NCI-H2196 treated with DMSO at 0.1 percent for 48 hours (cell line): ENCODE data around the gene LGR4.
"Not testable (repeated sequence)": the region's sequence is repeated elsewhere in the genome, so short reads cannot be mapped to it uniquely, and the experiment has no call there.

ENCODE experiments used
- DNase-seq: peaks from one replicate; lab custom pipeline; 2025; ENCODE audit not compliant: unreplicated experiment; lab: John Stamatoyannopoulos, UW

The LGR4 gene, protein sequence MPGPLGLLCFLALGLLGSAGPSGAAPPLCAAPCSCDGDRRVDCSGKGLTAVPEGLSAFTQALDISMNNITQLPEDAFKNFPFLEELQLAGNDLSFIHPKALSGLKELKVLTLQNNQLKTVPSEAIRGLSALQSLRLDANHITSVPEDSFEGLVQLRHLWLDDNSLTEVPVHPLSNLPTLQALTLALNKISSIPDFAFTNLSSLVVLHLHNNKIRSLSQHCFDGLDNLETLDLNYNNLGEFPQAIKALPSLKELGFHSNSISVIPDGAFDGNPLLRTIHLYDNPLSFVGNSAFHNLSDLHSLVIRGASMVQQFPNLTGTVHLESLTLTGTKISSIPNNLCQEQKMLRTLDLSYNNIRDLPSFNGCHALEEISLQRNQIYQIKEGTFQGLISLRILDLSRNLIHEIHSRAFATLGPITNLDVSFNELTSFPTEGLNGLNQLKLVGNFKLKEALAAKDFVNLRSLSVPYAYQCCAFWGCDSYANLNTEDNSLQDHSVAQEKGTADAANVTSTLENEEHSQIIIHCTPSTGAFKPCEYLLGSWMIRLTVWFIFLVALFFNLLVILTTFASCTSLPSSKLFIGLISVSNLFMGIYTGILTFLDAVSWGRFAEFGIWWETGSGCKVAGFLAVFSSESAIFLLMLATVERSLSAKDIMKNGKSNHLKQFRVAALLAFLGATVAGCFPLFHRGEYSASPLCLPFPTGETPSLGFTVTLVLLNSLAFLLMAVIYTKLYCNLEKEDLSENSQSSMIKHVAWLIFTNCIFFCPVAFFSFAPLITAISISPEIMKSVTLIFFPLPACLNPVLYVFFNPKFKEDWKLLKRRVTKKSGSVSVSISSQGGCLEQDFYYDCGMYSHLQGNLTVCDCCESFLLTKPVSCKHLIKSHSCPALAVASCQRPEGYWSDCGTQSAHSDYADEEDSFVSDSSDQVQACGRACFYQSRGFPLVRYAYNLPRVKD

DNA sequence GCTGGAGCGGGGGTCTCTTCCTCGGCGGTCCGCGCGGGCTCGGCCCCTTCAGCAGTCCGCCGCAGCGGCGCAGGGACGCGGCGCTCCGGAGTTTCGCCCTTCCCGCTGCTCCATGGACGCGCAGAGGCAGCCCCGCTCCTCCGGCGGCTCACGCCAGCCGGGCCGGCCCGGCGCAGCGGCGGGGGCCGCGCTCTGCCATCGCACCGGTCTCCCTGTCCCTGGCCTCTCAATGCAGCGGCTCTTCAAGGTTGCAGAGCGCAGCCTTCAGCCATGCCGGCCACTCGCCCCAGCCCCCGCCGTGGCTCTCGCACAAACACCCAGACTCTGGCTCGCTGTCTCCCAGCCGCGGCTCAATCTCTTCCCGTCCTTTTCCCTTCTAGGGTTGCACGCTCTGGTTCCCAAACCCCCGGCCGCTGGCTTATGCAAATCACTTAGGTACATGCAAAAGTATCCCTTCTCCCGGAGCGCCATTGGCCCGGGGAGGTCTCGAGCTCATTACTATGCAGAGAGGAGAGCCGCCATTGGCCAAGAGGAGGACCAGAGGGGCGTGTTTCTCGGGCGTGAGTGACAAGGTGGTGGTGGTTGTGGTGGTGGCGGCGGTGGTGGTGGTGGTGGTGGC lies at the start of gene LGR4:
TSS of gene LGR4 (minus strand) at position 393 of the 619 bp plus-strand sequence. CDS start 488 bp downstream, outside the sequence.
- DNase-seq = peak; percentile 89

DNA sequence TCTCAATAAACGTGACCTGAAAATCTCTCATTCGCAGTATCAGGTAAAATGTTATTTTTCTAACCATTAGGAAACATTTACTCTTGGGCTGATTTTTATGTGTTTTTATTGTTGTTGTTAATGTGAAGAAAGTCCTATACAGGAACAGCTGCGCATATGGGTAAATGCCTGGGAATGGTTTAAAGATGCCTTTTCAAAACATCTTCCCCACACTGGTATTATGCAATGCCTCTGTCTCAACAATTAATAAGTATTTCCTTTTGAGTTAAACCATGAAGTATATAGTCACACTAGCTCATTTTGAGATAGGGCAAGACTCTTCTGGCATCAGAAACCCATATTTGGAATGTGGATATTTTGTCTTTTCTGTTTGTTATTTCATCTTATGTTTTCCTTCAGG lies 47.6 kb upstream of the LGR4 start:
- DNase-seq = no peak

DNA sequence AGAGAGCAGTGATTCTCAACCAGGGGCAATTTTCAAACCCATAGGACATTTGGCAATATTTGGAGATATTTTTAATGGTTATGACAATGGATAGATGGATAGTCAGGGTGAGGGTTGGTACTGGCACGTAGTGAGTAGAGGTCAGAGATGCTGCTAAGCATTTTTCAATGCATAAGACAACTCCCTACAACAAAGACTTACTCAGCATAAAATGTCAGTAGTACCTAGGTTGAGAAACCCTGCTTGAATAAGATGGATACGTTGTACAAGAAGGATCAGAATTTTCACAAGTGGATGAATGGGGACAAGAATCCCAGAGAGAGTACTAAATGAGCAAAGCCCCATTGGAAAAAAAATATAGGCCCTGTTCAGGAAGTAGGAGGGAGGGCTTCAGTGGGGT lies 45.9 kb upstream of the LGR4 start:
- no peak for DNase-seq

DNA sequence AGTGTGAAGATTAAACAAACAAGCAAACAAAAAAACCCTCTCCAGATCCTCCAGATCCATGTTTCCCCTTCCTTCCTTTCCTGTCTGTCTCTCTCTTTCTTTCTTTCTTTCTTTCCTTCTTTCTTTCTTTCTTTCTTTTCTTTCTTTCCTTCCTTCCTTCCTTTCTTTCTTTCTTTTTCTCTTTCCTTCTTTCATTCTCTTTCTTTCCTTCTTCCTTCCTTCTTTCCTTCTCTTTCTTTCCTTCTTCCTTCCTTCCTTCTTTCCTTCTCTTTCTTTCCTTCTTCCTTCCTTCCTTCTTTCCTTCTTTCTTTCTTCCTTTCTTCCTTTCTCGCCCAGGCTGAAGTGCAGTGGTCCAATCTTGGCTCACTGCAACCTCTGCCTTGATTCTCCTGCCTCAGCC lies 44.9 kb upstream of the LGR4 start:
- DNase-seq = not testable (repeated sequence)

DNA sequence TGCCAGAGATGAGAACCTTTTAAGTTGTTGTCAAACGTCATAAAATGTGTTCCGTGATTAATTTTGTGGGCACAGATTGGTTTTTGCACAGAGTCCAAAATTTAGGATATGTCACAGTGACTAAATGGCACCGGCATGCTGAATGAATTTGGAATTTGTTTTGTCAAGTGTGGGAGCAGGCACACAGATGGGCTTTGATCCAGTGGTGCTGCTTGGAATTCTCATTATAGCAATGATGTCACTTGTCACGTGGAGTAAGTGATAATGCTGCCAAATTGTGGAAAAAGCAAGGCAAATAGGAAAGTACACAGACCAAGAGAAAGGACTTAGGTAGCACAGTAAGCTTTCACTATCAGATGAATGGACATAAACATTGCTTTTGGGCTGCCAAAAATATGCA lies 42.0 kb upstream of the LGR4 start:
- no peak for DNase-seq

DNA sequence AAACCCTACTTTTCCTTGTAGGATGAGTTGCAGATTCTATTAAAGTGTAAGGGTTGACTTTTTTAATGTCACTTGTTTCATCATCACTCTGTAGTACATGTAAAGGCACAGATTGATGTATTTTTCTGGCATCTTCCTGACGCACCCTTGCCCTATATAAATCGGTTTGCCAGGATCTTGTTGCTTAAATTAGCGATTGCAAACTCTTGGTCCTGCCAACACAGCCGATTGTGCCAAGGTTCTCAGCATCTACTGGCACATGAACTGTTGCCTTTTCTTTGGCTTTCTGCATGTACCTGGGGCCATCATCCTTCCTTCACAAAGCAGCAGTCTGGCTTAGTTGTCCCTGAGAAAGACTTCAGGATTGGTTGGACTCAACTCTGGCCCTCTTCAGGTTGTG lies 41.5 kb upstream of the LGR4 start:
- no peak for DNase-seq

DNA sequence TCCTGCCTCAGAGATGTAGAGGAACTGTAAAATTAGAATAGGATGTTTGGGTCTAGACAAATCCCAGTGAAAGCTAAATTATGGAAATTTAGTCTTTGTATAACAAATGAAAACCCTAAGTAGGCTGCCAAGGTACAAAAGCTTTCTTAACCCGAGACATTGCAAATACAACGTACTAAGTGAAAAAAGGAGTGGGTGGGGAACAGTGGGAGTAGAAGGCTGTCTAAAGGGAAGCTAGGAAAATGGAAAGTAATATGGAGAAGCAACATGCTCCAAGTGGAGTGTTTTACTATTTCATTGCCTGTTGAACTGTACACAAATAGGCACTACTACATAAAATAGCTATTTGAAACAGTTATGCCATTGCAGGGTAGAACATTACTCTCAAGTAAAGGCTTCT lies 40.8 kb upstream of the LGR4 start:
- DNase-seq = no peak

DNA sequence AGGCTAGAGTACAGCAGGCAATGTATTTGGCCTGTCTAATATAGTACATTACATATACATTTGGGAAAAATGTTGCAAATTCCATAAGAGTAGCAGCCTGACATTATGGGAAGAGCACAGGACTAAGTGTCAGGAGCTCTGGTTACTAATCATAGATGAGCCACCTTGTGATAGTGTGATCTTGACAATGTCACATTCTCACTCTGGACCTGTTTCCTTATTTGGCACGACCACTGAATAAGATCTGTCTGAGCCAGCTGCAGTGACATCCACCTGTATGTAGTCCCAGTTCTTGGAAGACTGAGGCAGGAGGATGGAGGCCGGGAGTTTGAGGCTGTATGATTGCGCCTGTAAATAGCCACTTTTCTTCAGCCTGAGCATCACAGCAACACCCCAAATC lies 39.6 kb upstream of the LGR4 start:
- DNase-seq = no peak

DNA sequence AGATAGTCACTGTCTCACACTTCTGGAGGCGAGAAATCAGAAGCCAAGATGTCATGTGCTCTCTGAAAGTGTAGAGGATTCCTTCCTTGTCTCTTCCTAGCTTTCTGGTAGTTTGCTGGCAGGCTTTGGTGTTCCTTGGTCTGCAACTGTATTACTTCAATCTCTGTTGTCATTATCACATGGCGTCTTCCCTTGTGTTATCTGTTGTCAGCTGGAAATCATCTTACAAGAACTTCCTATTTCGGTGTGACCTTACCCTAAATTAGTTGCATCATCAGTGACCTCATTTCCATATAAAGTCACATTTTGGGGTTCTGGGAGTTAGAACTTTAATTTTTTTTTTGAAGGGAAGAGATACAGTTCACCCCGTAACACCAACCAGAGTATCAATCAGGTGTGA lies 37.3 kb upstream of the LGR4 start:
- no peak for DNase-seq

DNA sequence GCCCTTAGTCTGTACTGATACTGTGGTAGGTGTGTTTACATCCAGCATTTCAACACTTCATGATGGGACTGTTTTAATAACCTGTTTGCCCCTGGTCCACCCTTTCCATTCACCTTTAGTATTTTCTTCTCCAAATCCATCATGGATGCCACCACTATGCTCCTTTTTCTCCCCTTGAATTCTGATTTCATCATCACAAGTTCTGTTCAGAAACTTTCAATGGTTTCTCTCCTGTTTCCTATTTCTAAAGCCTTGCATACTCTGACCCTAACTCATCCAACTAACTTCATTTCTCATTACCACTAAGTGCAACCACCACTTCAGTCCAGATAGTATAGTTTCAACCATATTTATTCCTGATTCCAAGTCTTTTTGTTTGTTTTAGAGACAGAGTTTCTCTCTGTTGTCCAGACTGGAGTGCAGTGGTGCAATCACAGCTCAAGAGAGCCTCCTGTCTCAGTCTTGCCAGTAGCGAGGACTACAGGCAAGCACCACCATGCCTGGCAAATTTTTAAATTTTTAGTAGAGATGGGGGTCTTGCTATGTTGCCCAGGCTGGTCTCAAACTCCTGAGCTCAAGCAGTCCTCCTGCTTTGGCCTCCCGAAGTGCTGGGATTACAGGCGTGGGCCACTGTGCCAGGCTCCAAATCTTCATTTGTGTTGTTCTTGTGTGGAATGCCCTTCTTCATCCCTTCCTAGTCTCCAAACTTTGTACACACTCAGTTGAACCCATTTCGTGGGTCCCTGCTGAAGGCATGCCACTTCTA lies 35.1 kb upstream of the LGR4 start:
- no peak for DNase-seq

DNA sequence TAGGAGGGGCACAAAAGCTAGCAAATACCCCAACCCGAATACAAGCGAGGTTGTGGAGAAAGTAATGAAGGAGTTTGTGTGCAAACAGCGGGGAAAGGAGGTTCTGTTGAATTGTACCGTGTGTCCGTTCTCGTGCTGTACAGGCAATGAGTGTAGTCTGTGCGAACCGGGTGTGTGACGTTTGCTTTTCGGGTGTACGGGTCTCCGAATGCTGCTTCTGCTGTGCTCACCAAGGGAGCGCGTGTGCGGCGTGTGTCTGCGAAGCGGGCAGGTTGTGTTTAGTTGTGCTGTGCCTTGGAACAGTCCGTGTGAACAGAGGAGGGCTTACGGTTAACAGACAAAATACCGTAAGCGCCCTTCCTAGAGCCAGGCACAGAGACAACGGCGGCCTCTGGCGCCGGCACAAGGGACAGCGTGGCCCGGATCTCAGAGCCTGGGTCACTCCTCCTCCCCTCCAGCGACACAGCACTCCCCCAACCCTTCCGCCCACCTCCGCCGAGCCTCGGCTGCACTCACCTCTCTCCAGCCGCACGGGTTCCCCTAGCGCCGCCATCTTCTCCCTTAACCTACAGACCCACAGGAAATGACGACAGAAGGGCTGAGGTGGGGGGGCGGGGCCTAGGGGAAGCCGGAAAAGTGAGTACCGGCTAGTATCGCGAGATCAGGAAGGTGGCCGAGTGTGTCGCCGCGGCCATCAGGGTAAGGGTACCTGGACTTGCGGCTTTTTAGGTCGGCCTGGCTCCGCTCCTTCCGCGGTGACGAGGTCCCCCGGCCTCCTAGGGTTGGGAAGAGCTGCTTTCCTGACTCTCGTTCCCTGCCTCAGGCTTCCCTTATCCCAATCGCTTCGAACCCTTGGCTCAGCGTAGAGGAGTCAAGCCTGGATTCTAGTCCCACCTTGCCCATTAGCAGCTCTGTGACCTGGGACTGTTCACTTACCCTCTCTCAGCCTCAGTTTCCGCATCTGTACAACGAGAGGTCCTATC lies 33.9 kb upstream of the LGR4 start, which contains the start of gene LIN7C:
TSS of gene LIN7C (minus strand) at position 570 of the 983 bp plus-strand sequence. CDS start at position 553, 17 bp downstream.
- peak; percentile 92 for DNase-seq

DNA sequence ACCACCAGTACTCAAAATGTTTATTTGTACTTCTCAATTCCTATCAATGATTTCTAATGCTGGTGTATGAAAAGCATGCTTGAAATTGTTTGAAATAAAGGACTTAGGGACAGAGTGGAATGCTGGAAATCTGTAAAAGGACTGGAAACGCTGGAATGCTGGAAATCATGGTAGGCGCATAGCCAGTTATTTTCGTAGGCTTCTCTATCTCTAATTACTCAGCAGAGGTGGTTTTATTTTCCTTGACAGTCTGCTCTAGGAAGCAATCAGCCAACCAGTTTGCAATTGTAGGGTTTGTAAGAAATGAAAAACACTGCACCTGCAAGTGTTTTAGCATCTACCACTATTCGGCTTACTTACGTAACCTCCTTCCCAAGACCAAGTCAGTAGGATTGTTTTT lies 33.2 kb upstream of the LGR4 start:
- DNase-seq = no peak

DNA sequence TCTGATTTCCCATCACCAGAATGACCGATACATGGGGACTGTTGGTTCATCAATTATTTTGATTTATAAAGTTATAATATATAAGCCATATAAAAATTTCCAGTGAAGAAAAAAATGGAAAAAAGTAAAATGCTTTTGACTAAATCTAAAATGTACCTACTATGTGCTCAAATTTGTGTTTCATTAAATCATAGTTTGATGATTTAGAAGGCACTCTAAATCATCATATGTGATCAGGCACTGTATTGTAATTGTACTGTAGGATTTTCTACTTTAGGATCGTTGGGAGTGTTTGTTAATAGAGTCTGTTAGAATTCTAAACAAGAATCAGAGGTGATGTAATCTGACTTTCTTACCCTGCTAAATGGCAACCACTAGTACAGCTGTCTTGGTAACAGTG lies 31.6 kb upstream of the LGR4 start:
- no peak for DNase-seq

DNA sequence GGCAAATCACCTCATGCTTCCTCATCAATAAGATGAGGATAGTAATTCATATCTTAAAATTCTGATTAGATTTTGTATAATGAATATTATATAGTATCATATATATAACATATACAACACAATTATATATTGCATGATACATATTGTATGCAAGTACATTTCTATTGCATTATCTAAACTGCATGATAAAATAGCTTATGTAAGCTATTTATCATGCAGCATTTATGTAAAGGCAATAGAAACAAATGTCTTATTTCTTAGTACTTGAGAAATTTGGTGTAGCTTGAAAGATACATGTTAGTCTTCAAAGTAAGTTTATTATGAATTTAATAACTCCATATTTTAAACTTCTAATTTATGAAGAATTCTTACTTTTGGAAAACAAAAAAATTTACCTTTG lies 28.5 kb upstream of the LGR4 start:
- no peak for DNase-seq

DNA sequence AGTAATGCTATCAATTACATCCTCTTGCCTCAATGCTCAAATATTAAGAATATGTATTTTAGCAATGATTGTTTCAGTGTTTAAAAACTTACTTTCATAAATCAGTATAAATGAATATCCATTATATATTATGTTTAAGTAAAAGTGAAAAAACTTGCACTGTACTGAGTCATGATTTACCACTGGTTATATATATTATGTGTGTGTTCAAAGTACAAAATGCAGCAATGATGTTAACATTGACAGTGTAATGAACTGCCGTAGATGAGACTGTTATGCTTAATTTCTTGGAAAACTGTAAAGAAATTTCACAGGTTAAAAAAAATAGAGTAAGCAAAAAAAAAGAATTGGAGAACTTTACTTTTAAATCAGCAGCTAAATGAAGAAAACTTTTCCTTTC lies 25.3 kb upstream of the LGR4 start:
- DNase-seq = no peak

DNA sequence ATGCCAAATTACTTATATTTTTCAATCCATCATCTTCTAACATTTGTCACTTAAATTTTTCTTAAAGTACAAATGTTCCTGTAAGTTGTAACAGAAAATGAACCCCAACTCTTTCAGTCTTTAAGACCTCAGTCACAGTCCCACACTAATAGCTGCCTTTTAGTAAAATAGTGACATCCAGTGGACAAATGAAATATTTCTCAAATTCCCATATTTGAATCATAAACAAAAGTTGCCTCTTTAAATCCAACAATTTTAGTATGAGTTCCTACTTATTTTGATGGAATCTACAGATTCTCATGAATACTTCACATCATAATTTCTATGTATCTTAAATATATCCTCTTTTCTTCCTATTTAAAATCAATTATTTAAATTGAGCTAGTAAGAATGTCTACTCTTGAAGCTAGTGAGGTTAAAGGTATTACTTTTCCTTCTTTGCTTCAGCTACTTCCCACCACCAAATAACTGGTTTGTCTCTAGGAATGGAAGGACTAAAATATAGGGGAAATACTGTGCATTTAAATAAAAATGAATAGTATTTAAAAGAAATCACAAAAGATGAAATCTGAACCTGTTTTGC lies 24.8 kb upstream of the LGR4 start:
- no peak for DNase-seq

DNA sequence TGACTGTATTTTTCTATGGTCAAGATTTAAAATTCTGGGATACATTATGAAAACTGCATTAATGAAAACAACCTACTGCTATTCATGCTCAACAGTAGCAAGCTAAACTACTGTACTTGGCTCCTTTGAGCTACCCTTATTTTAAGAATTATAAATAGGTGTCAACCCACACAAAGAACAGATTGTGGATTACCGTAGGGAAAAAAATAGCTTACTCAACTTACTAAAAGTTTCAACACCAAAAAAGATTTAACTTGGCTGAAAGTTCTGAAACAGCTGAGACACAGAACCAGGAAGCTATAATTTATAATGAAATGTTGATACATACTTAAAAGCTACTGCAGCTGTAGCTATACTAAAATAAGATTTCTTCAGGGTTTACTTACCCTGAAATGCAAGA lies 23.9 kb upstream of the LGR4 start:
- no peak for DNase-seq

DNA sequence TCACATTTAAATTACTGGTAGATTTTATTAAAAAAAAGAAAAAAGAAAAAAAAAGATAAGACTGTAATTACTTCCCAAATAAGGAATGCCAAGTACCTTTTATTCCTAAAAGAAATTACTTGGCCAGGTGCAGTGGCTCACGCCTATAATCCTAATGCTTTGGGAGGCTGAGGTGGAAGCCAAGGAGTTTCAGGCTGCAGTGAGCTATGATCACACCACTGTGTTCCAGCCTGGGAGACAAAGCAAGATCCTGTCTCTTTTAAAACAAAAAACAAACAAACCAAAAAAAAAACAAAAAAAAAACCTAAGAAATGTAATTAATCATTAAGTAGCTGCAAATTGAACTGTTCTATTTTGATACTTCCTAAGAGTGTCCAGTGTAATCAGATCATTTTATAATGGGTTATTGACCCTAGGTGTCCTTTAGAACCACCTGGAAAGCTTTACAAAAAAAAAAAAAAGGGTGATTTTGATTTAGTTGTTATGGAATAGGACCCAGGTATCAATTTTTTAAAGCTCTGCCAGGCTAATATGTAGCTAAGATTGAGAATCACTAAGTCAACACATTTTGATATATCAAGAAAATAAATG lies 23.2 kb upstream of the LGR4 start:
- no peak for DNase-seq

DNA sequence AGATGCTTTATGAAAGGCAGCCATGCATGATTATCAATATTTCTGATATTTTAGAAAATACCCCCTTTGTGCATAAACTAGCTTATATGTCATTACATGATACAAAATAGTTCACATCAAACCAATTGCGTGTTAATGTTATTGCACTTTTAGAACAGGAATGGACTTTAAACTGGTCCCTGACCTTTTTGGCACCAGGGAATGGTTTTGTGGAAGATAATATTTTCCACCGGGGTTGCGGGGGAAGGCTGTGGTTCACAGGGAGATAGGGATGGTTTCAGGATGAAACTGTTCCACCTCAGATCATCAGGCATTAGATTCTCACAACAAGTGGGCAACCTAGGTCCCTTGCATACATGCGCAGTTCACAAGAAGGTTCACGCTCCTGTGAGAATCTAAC lies 16.5 kb upstream of the LGR4 start:
- no peak for DNase-seq
